Measurements from ENCODE around the gene FBXW8.
A peak's percentile ranks its signal among the peaks of the same experiment; 100 is the strongest.

FBXW8 gene

GRCh38 chr12:116880817-116881324, 29.9 kb upstream of the FBXW8 start:
- Histone ChIP-seq H3K27ac (ENCODE audit: low read depth, low read length) (peak overlapping the region; percentile 66), H3K27me3 (ENCODE audit: control insufficient read depth, low read length) (peaks cover 17% of the 10 kb centered on the region), H4K20me1 (ENCODE audit: control insufficient read depth, insufficient read depth, low read depth, low read length) (peaks cover 9% of the 10 kb centered on the region), H3K4me1 (ENCODE audit: control insufficient read depth, low read length) (peaks cover 64% of the 10 kb centered on the region), H3K36me3 (ENCODE audit: control insufficient read depth, low read length) (peaks cover 45% of the 10 kb centered on the region), H3K4me3 (ENCODE audit: low read length) (peak overlapping the region; percentile 99), H3K79me2 (ENCODE audit: control insufficient read depth, low read length) (peaks cover 48% of the 10 kb centered on the region), H3K4me2 (ENCODE audit: low read length) (peak overlapping the region; percentile 97), H3K9me3 (ENCODE audit: control insufficient read depth, insufficient read depth, low read length) (no peaks in the 10 kb centered on the region), H3F3A (ENCODE audit: control insufficient read depth, insufficient read depth) (peaks cover 20% of the 10 kb centered on the region), H3K9me2 (replicated peaks; ENCODE audit: control insufficient read depth, low read length) (no peaks in the 10 kb centered on the region)
- TF ChIP-seq, protein P1, sequence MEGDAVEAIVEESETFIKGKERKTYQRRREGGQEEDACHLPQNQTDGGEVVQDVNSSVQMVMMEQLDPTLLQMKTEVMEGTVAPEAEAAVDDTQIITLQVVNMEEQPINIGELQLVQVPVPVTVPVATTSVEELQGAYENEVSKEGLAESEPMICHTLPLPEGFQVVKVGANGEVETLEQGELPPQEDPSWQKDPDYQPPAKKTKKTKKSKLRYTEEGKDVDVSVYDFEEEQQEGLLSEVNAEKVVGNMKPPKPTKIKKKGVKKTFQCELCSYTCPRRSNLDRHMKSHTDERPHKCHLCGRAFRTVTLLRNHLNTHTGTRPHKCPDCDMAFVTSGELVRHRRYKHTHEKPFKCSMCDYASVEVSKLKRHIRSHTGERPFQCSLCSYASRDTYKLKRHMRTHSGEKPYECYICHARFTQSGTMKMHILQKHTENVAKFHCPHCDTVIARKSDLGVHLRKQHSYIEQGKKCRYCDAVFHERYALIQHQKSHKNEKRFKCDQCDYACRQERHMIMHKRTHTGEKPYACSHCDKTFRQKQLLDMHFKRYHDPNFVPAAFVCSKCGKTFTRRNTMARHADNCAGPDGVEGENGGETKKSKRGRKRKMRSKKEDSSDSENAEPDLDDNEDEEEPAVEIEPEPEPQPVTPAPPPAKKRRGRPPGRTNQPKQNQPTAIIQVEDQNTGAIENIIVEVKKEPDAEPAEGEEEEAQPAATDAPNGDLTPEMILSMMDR (IDR thresholded peaks at IDR 0.05; ENCODE audit: low read depth, low read length, poor library complexity, severe bottlenecking) = no peak
- no peak for TF ChIP-seq EZH2phosphoT487 (IDR thresholded peaks at IDR 0.05; ENCODE audit: borderline replicate concordance, low read length)

DNA sequence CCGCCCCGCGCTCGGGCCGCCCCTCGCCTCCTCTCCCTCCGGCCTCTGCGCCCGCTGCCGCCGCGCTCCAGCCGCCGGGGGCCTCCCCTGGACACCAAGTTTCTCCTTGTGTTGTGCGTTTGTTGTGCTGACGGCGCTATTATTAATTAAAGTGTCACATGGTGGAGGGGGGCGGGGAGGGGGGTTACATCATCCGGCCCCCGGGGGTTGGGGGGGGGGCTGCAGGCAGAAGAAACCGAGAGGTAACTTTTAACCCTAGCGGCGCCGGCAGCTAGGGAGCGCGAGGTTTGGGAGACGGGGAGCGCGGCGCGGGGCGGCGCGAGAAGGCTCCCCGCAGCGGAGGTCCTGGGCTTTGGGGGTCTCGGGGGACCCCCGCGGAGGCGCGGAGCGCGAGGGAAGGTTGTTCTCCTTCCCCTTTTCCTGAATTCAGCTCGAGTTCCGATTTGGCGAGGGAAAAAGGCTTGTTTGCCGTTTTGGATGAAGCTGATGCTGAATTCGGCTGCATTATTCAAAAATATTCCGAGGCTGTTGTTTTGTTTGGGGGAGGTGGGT, 29.3 kb upstream of the FBXW8 start, which contains the start of gene HRK:
TSS of gene HRK (minus strand) at position 117 of the 552 bp plus-strand sequence. CDS start 134 bp downstream, outside the sequence.
- H3F3A ChIP-seq (ENCODE audit: control insufficient read depth, insufficient read depth) = peaks cover 20% of the 10 kb centered on the region
- no peaks in the 10 kb centered on the region for H3K9me3 ChIP-seq (ENCODE audit: control insufficient read depth, insufficient read depth, low read length)
- H3K27ac ChIP-seq (ENCODE audit: low read depth, low read length) = peak within 1 kb of the TSS; percentile 66
- H3K4me3 ChIP-seq (ENCODE audit: low read length) = peak within 1 kb of the TSS; percentile 99
- peaks cover 40% of the 10 kb centered on the region for H3K36me3 ChIP-seq (ENCODE audit: control insufficient read depth, low read length)
- peaks cover 63% of the 10 kb centered on the region for H3K4me1 ChIP-seq (ENCODE audit: control insufficient read depth, low read length)
- TF ChIP-seq EZH2phosphoT487 (IDR thresholded peaks at IDR 0.05; ENCODE audit: borderline replicate concordance, low read length) = no peak
- TF ChIP-seq, protein P1 (IDR thresholded peaks at IDR 0.05; ENCODE audit: low read depth, low read length, poor library complexity, severe bottlenecking) = no peak
- H3K4me2 ChIP-seq (ENCODE audit: low read length) = peak within 1 kb of the TSS; percentile 97
- H4K20me1 ChIP-seq (ENCODE audit: control insufficient read depth, insufficient read depth, low read depth, low read length) = peaks cover 9% of the 10 kb centered on the region
- peaks cover 43% of the 10 kb centered on the region for H3K79me2 ChIP-seq (ENCODE audit: control insufficient read depth, low read length)
- H3K27me3 ChIP-seq (ENCODE audit: control insufficient read depth, low read length) = peaks cover 17% of the 10 kb centered on the region
- H3K9me2 ChIP-seq (replicated peaks; ENCODE audit: control insufficient read depth, low read length) = no peaks in the 10 kb centered on the region

DNA sequence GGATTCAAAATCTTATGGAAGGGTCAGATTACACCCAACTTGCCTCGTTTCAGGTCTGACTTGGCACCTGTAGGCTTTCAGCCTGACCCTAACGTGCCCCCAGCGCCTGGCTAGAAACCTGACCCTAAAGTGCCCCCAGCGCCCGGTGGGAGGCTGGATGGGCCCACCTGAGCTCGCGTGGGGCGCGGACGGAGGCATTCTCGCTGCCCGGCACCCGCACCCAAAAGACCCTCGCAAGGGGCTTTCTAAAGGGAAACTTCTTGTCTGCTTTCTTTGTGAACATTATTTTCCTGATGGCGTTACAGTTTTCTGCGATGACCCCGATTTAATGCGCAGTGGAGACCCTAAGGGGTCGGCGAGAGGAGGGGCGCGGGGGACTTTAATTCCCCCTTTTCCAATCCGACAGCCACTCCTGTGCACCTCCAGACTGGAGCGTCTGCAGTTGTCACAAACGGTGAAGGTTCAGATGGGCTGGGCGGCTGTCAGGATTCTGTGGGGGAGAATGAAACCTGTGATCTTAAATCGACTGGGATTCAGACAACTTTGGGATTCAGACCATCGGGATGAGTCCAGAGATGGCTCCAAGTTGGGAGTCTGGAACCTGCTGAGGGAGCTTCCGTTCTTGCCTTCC, 28.8 kb upstream of the FBXW8 start:
- Histone ChIP-seq H3K79me2 (ENCODE audit: control insufficient read depth, low read length) (peaks cover 38% of the 10 kb centered on the region), H3K4me1 (ENCODE audit: control insufficient read depth, low read length) (peaks cover 60% of the 10 kb centered on the region), H4K20me1 (ENCODE audit: control insufficient read depth, insufficient read depth, low read depth, low read length) (peaks cover 9% of the 10 kb centered on the region), H3K36me3 (ENCODE audit: control insufficient read depth, low read length) (peaks cover 35% of the 10 kb centered on the region), H3K27me3 (ENCODE audit: control insufficient read depth, low read length) (peaks cover 17% of the 10 kb centered on the region), H3K4me3 (ENCODE audit: low read length) (peak overlapping the region; percentile 99), H3K9me3 (ENCODE audit: control insufficient read depth, insufficient read depth, low read length) (no peaks in the 10 kb centered on the region), H3K27ac (ENCODE audit: low read depth, low read length) (no peak overlapping the region), H3F3A (ENCODE audit: control insufficient read depth, insufficient read depth) (peaks cover 20% of the 10 kb centered on the region), H3K9me2 (replicated peaks; ENCODE audit: control insufficient read depth, low read length) (no peaks in the 10 kb centered on the region), H3K4me2 (ENCODE audit: low read length) (peak overlapping the region; percentile 89)
- TF ChIP-seq, protein P1 (IDR thresholded peaks at IDR 0.05; ENCODE audit: low read depth, low read length, poor library complexity, severe bottlenecking) = no peak
